NB4 (cell line): ENCODE results near the gene GNB1.

Source experiments
- POLR2A ChIP-seq: IDR thresholded peaks from 2 replicates; pipeline ENCODE4 v1.6.1; 2011; ENCODE audit warnings: mild to moderate bottlenecking; ENCODE audit not compliant: insufficient read length; ENCODE audit errors: extremely low read depth
- TF ChIP-seq, protein P1 (sequence below): IDR thresholded peaks from one replicate; pipeline ENCODE4 v1.5.1; 2012; ENCODE audit warnings: low read depth, low read length

GRCh38 chr1:1763657-1764621 lies 126.9 kb downstream of the GNB1 start:
- TF ChIP-seq, protein P1, sequence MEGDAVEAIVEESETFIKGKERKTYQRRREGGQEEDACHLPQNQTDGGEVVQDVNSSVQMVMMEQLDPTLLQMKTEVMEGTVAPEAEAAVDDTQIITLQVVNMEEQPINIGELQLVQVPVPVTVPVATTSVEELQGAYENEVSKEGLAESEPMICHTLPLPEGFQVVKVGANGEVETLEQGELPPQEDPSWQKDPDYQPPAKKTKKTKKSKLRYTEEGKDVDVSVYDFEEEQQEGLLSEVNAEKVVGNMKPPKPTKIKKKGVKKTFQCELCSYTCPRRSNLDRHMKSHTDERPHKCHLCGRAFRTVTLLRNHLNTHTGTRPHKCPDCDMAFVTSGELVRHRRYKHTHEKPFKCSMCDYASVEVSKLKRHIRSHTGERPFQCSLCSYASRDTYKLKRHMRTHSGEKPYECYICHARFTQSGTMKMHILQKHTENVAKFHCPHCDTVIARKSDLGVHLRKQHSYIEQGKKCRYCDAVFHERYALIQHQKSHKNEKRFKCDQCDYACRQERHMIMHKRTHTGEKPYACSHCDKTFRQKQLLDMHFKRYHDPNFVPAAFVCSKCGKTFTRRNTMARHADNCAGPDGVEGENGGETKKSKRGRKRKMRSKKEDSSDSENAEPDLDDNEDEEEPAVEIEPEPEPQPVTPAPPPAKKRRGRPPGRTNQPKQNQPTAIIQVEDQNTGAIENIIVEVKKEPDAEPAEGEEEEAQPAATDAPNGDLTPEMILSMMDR = peak; percentile 37
- TF ChIP-seq POLR2A = no peak
